Activated CD4-positive, alpha-beta T cell treated with anti-CD3 and anti-CD28 coated beads for 36 hours (primary cell): Measurements from ENCODE around the gene ERC2. TPM values are rescaled to one million over a fixed set of nuclear protein-coding genes. Genes with fewer than 3 reads are reported as not detected.

ENCODE experiments used
- ATAC-seq: fragments of 200-7000 bp; cut with Tn5 transposase; one replicate; pipeline ENCODE4 v1.10.0; 2021; ENCODE audit warnings: mild to moderate bottlenecking, moderate library complexity
- CTCF ChIA-PET: fragments of 350-600 bp; sonication (Branson Sonifier 250); formaldehyde crosslinking; loops from one replicate; lab custom pipeline; 2021; ENCODE audit warnings: antibody characterized with exemption; lab: Charles Lee
- POLR2A ChIA-PET: fragments of 350-600 bp; sonication (Branson Sonifier 250); formaldehyde crosslinking; loops from one replicate; lab custom pipeline; 2021; ENCODE audit warnings: antibody characterized with exemption, inconsistent platforms; lab: Charles Lee
- DNase-seq: peaks from one replicate; pipeline ENCODE4 v3.0.0-alpha.2; 2020
- H3K27ac Mint-ChIP-seq: one replicate; pipeline ENCODE4 v1.8.0; 2021; ENCODE audit warnings: mixed read lengths
- H3K27me3 Mint-ChIP-seq: one replicate; pipeline ENCODE4 v1.8.0; 2021; ENCODE audit warnings: mixed read lengths
- H3K36me3 Mint-ChIP-seq: one replicate; pipeline ENCODE4 v1.8.0; 2021; ENCODE audit warnings: low read depth, mixed read lengths
- H3K4me1 Mint-ChIP-seq: one replicate; pipeline ENCODE4 v1.8.0; 2021; ENCODE audit warnings: mixed read lengths
- H3K4me3 Mint-ChIP-seq: one replicate; pipeline ENCODE4 v1.8.0; 2021; ENCODE audit warnings: mild to moderate bottlenecking, moderate library complexity, mixed read lengths
- H3K9me3 Mint-ChIP-seq: one replicate; pipeline ENCODE4 v1.8.0; 2021; ENCODE audit warnings: low read depth, mixed read lengths
- intact Hi-C, 2 experiments: fragments of 100-400 bp; cut with DNase I in 1 of 2; cut with micrococcal nuclease in 1 of 2; formaldehyde crosslinking; loops; one replicate each; pipeline versions ENCODE4 v1.14.2 to v1.15.1; 2022 to 2024; cut with DNase I, micrococcal nuclease
- total RNA-seq, 2 experiments: library from RNA; stranded (reverse); gene quantifications; one replicate each; pipeline ENCODE4 v1.2.3, GENCODE V29; 2021

ERC2 gene
- total RNA-seq, 2 experiments from 2014 or later: not detected

- H3K36me3 Mint-ChIP-seq: no peaks in the 10 kb centered on the region
- CTCF ChIA-PET: interaction anchor here (0.9 kb wide), 1 partner anchor 317 kb away, joined by 3 read pairs; no protein-coding TSS in a partner anchor
- no peak overlapping the region for H3K27ac Mint-ChIP-seq
- H3K4me1 Mint-ChIP-seq: no peaks in the 10 kb centered on the region
- DNase-seq (no peak), ATAC-seq (no peak)
- POLR2A ChIA-PET: no interaction called here
- H3K27me3 Mint-ChIP-seq: peaks cover 3% of the 10 kb centered on the region
- intact Hi-C loops: loop anchor here in 1 of 2 experiments (10.0 kb wide), 1 partner anchor 262 kb away; the partner anchor contains the start of gene WNT5A
- peaks cover 2% of the 10 kb centered on the region for H3K9me3 Mint-ChIP-seq
- no peak overlapping the region for H3K4me3 Mint-ChIP-seq
These were observed 721.4 kb downstream of the ERC2 start for GRCh38 chr3:55746808-55747413.

GRCh38 chr3:55742832-55743136 is 725.5 kb downstream of the ERC2 start:
- H3K4me3 Mint-ChIP-seq: no peak overlapping the region
- H3K4me1 Mint-ChIP-seq: no peaks in the 10 kb centered on the region
- intact Hi-C loops: loop anchor here in 1 of 2 experiments (10.0 kb wide), 1 partner anchor 258 kb away; the partner anchor contains the start of gene WNT5A
- ChIA-PET CTCF (no interaction called here), POLR2A (no interaction called here)
- H3K9me3 Mint-ChIP-seq: peaks cover 2% of the 10 kb centered on the region
- H3K36me3 Mint-ChIP-seq: no peaks in the 10 kb centered on the region
- H3K27me3 Mint-ChIP-seq: peaks cover 7% of the 10 kb centered on the region
- no peak for DNase-seq
- no peak for ATAC-seq
- no peak overlapping the region for H3K27ac Mint-ChIP-seq

- Mint-ChIP-seq H3K4me3 (no peak overlapping the region), H3K27ac (no peak overlapping the region), H3K27me3 (peaks cover 6% of the 10 kb centered on the region), H3K4me1 (no peaks in the 10 kb centered on the region), H3K36me3 (no peaks in the 10 kb centered on the region), H3K9me3 (peaks cover 2% of the 10 kb centered on the region)
- intact Hi-C loops: loop anchor here in 1 of 2 experiments (10.0 kb wide), 1 partner anchor 257 kb away; the partner anchor contains the start of gene WNT5A
- ATAC-seq: no peak
- ChIA-PET CTCF (no interaction called here), POLR2A (no interaction called here)
- no peak for DNase-seq
These were observed 726.0 kb downstream of the ERC2 start for GRCh38 chr3:55742022-55742831.

- Mint-ChIP-seq H3K4me1 (no peaks in the 10 kb centered on the region), H3K36me3 (no peaks in the 10 kb centered on the region), H3K27ac (no peak overlapping the region), H3K27me3 (peaks cover 4% of the 10 kb centered on the region), H3K9me3 (no peaks in the 10 kb centered on the region), H3K4me3 (no peak overlapping the region)
- DNase-seq (no peak), ATAC-seq (no peak)
- ChIA-PET CTCF (interaction anchor here (0.9 kb wide), 1 partner anchor 22 kb away, joined by 3 read pairs; no protein-coding TSS in a partner anchor), POLR2A (no interaction called here)
- intact Hi-C loops: no loop called here
These were observed 731.1 kb downstream of the ERC2 start for GRCh38 chr3:55737186-55737585.

GRCh38 chr3:55735976-55736375 is 732.3 kb downstream of the ERC2 start:
- H3K4me1 Mint-ChIP-seq: no peaks in the 10 kb centered on the region
- H3K9me3 Mint-ChIP-seq: no peaks in the 10 kb centered on the region
- no peak overlapping the region for H3K4me3 Mint-ChIP-seq
- no peaks in the 10 kb centered on the region for H3K27me3 Mint-ChIP-seq
- ChIA-PET POLR2A (no interaction called here), CTCF (no interaction called here)
- DNase-seq: no peak
- intact Hi-C loops: no loop called here
- H3K27ac Mint-ChIP-seq: no peak overlapping the region
- no peaks in the 10 kb centered on the region for H3K36me3 Mint-ChIP-seq
- no peak for ATAC-seq

- Mint-ChIP-seq H3K27me3 (peaks cover 1% of the 10 kb centered on the region), H3K4me1 (no peaks in the 10 kb centered on the region), H3K36me3 (no peaks in the 10 kb centered on the region), H3K27ac (no peak overlapping the region), H3K4me3 (no peak overlapping the region), H3K9me3 (peaks cover 2% of the 10 kb centered on the region)
- intact Hi-C loops: no loop called here
- DNase-seq (no peak), ATAC-seq (no peak)
- CTCF ChIA-PET: no interaction called here
- POLR2A ChIA-PET: no interaction called here
These were observed 736.5 kb downstream of the ERC2 start for GRCh38 chr3:55731741-55732140.

GRCh38 chr3:55729546-55729945 is 738.7 kb downstream of the ERC2 start:
- intact Hi-C loops: no loop called here
- Mint-ChIP-seq H3K4me1 (no peaks in the 10 kb centered on the region), H3K27ac (no peak overlapping the region), H3K27me3 (peaks cover 4% of the 10 kb centered on the region), H3K4me3 (no peak overlapping the region), H3K36me3 (no peaks in the 10 kb centered on the region), H3K9me3 (peaks cover 2% of the 10 kb centered on the region)
- DNase-seq (no peak), ATAC-seq (no peak)
- POLR2A ChIA-PET: no interaction called here
- CTCF ChIA-PET: no interaction called here

GRCh38 chr3:55728461-55729100 is 739.7 kb downstream of the ERC2 start:
- intact Hi-C loops: no loop called here
- ChIA-PET POLR2A (interaction anchor here (0.6 kb wide), 1 partner anchor 228 kb away, joined by 3 read pairs; no protein-coding TSS in a partner anchor), CTCF (no interaction called here)
- Mint-ChIP-seq H3K36me3 (no peaks in the 10 kb centered on the region), H3K4me1 (no peaks in the 10 kb centered on the region), H3K4me3 (no peak overlapping the region), H3K9me3 (peaks cover 2% of the 10 kb centered on the region), H3K27me3 (peaks cover 9% of the 10 kb centered on the region), H3K27ac (no peak overlapping the region)
- ATAC-seq (no peak), DNase-seq (no peak)

GRCh38 chr3:55726501-55726775 is 741.8 kb downstream of the ERC2 start:
- H3K27me3 Mint-ChIP-seq: peaks cover 17% of the 10 kb centered on the region
- no peak overlapping the region for H3K27ac Mint-ChIP-seq
- ChIA-PET CTCF (no interaction called here), POLR2A (no interaction called here)
- intact Hi-C loops: no loop called here
- no peaks in the 10 kb centered on the region for H3K36me3 Mint-ChIP-seq
- H3K4me3 Mint-ChIP-seq: no peak overlapping the region
- no peak for ATAC-seq
- no peak for DNase-seq
- peaks cover 2% of the 10 kb centered on the region for H3K9me3 Mint-ChIP-seq
- no peaks in the 10 kb centered on the region for H3K4me1 Mint-ChIP-seq

GRCh38 chr3:55725681-55726500 is 742.4 kb downstream of the ERC2 start:
- no peaks in the 10 kb centered on the region for H3K4me1 Mint-ChIP-seq
- DNase-seq (no peak), ATAC-seq (no peak)
- peaks cover 2% of the 10 kb centered on the region for H3K9me3 Mint-ChIP-seq
- H3K27ac Mint-ChIP-seq: no peak overlapping the region
- H3K27me3 Mint-ChIP-seq: peaks cover 17% of the 10 kb centered on the region
- intact Hi-C loops: no loop called here
- ChIA-PET POLR2A (no interaction called here), CTCF (interaction anchor here (0.7 to 1.0 kb wide), 2 partner anchors 103 to 526 kb away, joined by 3 read pairs; no protein-coding TSS in a partner anchor)
- no peaks in the 10 kb centered on the region for H3K36me3 Mint-ChIP-seq
- no peak overlapping the region for H3K4me3 Mint-ChIP-seq

GRCh38 chr3:55724821-55725220 is 743.4 kb downstream of the ERC2 start:
- intact Hi-C loops: loop anchor here in 1 of 2 experiments (5.0 kb wide), 1 partner anchor 238 kb away; the partner anchor contains the start of gene WNT5A
- CTCF ChIA-PET: interaction anchor here (1.0 kb wide), 1 partner anchor 102 kb away, joined by 3 read pairs; no protein-coding TSS in a partner anchor
- no peak overlapping the region for H3K4me3 Mint-ChIP-seq
- POLR2A ChIA-PET: no interaction called here
- no peak for DNase-seq
- no peak for ATAC-seq
- no peaks in the 10 kb centered on the region for H3K4me1 Mint-ChIP-seq
- peaks cover 2% of the 10 kb centered on the region for H3K9me3 Mint-ChIP-seq
- no peak overlapping the region for H3K27ac Mint-ChIP-seq
- no peaks in the 10 kb centered on the region for H3K36me3 Mint-ChIP-seq
- H3K27me3 Mint-ChIP-seq: peaks cover 17% of the 10 kb centered on the region
